HG02981 (cell line): Measurements from ENCODE around the gene RGL2.

Experiments used
- ATAC-seq: cut with Tn5 transposase; IDR thresholded peaks from one replicate; pipeline ENCODE4 v1.9.1; 2021; ENCODE audit warnings: mild to moderate bottlenecking, moderate library complexity; ENCODE audit not compliant: unreplicated experiment

Gene RGL2

GRCh38 chr6:33241968-33242367, 56.8 kb downstream of the RGL2 start:
- no peak for ATAC-seq
